ENCODE data around the gene GABRR2.
"Not testable (repeated sequence)": the region's sequence is repeated elsewhere in the genome, so short reads cannot be mapped to it uniquely, and the experiment has no call there.

The GABRR2 gene

DNA sequence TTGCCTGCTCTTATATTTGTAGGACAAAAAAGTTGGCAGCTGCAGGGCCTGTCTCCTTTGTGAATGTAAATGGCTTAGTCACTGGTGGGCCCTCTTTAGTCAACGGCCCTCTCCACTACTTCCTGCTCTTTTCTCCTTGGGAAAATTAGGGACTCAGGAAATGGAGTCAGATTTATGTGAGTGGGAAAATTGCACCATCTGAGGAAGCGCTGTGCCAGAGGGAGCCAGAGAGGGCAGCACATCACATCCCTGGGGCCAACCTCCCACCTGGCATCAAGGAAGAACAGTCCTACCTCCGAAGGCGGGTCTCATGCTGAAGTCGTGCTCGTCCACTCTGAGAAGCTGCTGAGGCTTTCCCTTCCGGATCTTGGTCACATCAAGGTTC, 15.6 kb downstream of the GABRR2 start:
- no peak for DNase-seq (ENCODE audit: low spot score)
- POLR2A ChIA-PET (ENCODE audit: low non-redundant PET) = no interaction called here
- CTCF ChIA-PET = interaction anchor here (0.6 kb wide), 1 partner anchor 1910 kb away, joined by 4 read pairs; no protein-coding TSS in a partner anchor

DNA sequence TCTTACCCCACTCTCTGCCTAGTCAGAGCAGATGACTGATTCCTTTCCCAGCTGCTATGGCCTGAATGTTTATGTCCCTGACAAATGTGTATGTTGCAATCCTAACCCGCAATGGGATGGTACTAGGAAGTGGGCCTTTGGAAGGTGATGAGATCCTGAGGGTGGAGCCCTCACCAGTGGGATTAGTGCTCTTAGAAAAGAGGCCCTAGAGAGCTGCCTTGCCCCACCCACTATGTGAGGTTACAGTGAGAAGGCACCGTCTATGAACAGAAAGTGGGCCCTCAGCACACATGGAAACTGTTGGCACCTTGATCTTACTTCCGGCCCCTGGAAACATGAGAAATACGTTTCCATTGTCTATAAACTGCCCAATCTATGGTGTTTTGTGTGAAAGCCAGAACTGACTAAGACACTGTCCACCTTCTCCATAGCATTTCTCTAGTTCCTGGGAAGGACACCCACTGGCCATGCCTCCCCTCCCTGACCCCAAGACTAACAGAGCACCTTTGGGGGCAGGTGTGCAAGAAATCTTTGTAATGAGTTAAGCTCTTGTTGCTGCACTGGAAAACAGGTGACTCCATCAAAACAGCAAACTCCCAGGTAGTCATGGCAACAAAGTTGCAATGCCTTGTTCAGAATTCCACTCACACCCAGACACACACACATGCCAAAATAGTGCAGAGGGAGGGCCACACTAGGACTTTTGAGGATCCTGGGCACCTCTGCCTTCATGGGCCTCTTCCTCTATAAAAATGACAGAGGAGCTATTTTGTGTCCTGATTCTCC, 16.2 kb downstream of the GABRR2 start:
- CTCF ChIA-PET = interaction anchor here (0.6 kb wide), 1 partner anchor 1910 kb away, joined by 4 read pairs; no protein-coding TSS in a partner anchor
- H3K27ac ChIP-seq = no peak overlapping the region
- POLR2A ChIA-PET (ENCODE audit: low non-redundant PET) = no interaction called here

More for the DNA sequence above, 15.6 kb downstream of the GABRR2 start:
- H3K27ac ChIP-seq = no peak overlapping the region
- TF ChIP-seq, protein P1, sequence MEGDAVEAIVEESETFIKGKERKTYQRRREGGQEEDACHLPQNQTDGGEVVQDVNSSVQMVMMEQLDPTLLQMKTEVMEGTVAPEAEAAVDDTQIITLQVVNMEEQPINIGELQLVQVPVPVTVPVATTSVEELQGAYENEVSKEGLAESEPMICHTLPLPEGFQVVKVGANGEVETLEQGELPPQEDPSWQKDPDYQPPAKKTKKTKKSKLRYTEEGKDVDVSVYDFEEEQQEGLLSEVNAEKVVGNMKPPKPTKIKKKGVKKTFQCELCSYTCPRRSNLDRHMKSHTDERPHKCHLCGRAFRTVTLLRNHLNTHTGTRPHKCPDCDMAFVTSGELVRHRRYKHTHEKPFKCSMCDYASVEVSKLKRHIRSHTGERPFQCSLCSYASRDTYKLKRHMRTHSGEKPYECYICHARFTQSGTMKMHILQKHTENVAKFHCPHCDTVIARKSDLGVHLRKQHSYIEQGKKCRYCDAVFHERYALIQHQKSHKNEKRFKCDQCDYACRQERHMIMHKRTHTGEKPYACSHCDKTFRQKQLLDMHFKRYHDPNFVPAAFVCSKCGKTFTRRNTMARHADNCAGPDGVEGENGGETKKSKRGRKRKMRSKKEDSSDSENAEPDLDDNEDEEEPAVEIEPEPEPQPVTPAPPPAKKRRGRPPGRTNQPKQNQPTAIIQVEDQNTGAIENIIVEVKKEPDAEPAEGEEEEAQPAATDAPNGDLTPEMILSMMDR (conservative IDR thresholded peaks at IDR 0.05; ENCODE audit: low read depth) = no peak

DNA sequence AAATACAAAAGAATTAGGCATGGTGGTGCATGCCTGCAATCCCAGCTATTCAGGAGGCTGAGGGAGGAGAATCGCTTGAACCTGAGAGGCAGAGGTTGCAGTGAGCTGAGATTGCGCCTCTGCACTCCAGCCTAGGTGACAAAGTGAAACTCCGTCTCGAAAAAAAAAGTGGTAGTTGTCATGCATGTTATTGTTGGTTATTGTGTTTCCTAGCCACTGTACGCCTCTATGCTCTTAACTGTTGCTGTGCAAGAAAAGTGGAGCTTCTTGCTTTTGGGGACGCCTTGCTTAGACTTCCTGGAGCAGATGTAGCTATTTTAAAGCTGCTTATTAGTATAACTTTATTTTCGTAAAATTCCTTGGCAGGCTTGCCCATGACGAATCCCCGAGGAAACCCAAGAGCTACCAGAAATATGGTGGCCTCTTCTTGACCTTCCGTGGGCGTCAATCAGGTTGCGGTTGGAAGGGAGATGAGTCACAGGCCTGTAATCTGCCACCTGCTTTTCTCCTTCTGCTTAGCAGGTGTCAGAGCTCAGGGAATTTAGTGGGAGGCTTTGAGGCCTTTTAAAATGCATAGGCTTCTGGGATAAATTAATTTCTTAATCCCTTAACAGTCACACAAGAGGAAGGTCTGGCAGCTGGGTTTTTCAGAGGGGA, 17.3 kb downstream of the GABRR2 start:
- CTCF ChIA-PET = interaction anchor here (1.2 kb wide), 1 partner anchor 74 kb away, joined by 3 read pairs; no protein-coding TSS in a partner anchor
- POLR2A ChIA-PET (ENCODE audit: low non-redundant PET) = interaction anchor here (0.5 kb wide), 1 partner anchor 48 kb away, joined by 3 read pairs; no protein-coding TSS in a partner anchor
- peak overlapping the region; percentile 51 for H3K27ac ChIP-seq
- DNase-seq (ENCODE audit: low spot score) = peak; percentile 92
- TF ChIP-seq, protein P1 (conservative IDR thresholded peaks at IDR 0.05; ENCODE audit: low read depth) = no peak

More for the DNA sequence above, 16.2 kb downstream of the GABRR2 start:
- DNase-seq (ENCODE audit: low spot score) = no peak
- TF ChIP-seq, protein P1 (conservative IDR thresholded peaks at IDR 0.05; ENCODE audit: low read depth) = no peak

DNA sequence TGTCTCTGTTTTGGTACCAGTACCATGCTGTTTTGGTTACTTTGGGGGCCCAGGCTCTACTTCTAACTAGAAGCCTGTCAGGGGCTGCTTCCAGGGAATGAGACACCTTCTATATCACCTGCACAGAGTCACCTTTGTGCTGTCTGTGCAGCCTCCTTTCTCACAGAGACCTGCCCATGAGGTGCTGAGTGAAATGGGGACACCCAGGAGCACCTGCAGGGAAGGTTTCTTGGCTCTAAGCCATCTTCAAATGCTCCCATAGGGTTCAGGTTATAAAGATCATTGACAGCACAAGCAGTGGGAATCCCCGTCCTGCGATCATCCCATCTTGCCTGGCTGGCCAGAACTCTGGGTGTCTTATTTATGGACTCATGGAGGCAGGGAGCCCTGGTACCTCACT, 19.1 kb downstream of the GABRR2 start:
- ChIA-PET CTCF (no interaction called here), POLR2A (ENCODE audit: low non-redundant PET) (no interaction called here)
- no peak for DNase-seq (ENCODE audit: low spot score)
- no peak overlapping the region for H3K27ac ChIP-seq
- TF ChIP-seq, protein P1 (conservative IDR thresholded peaks at IDR 0.05; ENCODE audit: low read depth) = no peak

DNA sequence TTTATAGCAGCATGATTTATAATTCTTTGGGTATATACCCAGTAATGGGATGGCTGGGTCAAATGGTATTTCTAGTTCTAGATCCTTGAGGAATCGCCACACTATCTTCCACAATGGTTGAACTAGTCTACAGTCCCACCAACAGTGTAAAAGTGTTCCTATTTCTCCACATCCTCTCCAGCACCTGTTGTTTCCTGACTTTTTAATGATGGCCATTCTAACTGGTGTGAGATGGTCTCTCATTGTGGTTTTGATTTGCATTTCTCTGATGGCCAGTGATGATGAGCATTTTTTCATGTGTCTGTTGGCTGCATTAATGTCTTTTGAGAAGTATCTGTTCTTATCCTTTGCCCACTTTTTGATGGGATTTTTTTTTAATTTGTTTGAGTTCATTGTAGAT, 20.0 kb downstream of the GABRR2 start:
- POLR2A ChIA-PET (ENCODE audit: low non-redundant PET); H3K27ac ChIP-seq; CTCF ChIA-PET; DNase-seq (ENCODE audit: low spot score): not testable (repeated sequence)

DNA sequence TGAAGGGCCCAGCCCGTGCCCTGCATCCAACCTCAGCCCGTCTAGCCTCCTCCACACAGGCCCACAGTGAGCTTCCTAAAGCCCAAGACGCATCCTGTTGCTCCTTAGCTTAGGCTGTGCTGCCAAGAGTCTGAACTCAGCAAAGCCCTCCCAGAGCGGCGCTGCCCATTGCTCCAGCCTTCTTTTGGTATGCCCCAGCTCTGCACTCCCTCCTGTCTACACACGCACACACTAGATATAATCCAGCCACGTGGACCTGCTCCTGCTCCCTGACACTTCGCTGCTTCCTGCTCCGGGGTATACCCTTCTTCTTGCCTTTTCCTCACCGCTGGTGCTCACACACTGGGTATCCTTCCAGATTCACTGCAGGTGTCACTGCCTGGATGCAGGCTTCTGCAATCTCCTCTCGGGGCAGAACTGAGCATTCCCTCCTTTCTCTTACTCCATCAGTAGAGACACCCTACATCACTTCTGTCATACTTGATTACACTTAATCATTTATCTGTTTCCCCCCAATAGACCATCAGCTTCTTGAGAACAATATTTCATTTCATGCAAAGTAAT, 23.8 kb downstream of the GABRR2 start:
- POLR2A ChIA-PET (ENCODE audit: low non-redundant PET) = no interaction called here
- no peak for DNase-seq (ENCODE audit: low spot score)
- no peak overlapping the region for H3K27ac ChIP-seq
- TF ChIP-seq, protein P1 (conservative IDR thresholded peaks at IDR 0.05; ENCODE audit: low read depth) = no peak
- CTCF ChIA-PET = interaction anchor here (0.6 to 1.1 kb wide), 4 partner anchors 9 to 81 kb away, joined by 3 to 4 read pairs (median 3); no protein-coding TSS in a partner anchor

Measured in RWPE1 (cell line).